A549 (cell line): ENCODE data around the gene ARHGAP22.

Source experiments
- CEBPB ChIP-seq, 2 experiments: fragments of >200 bp in 1 of 2; sonication (Bioruptor Twin) in 1 of 2; formaldehyde crosslinking in 1 of 2; IDR thresholded peaks; 2 replicates each; pipeline ENCODE4 v1.6.1; 2012 to 2016
- GATA3 ChIP-seq: IDR thresholded peaks from 2 replicates; pipeline ENCODE4 v1.6.1; 2012; ENCODE audit warnings: borderline replicate concordance
- HDAC2 ChIP-seq: fragments of 200-600 bp; sonication (generic); IDR thresholded peaks from 2 replicates; pipeline ENCODE4 v1.6.1; 2016
- NPAS2 ChIP-seq: fragments of 250-450 bp; sonication (Bioruptor Pico); IDR thresholded peaks from 2 replicates; pipeline ENCODE4 v1.8.0; 2022; ENCODE audit warnings: mild to moderate bottlenecking, moderate library complexity, borderline replicate concordance
- TF ChIP-seq, protein P1 (sequence below): fragments of >200 bp; sonication (Bioruptor Twin); formaldehyde crosslinking; IDR thresholded peaks from 3 replicates; pipeline ENCODE4 v1.5.1; 2016
- TF ChIP-seq, protein P2 (sequence below): IDR thresholded peaks from 2 replicates; pipeline ENCODE4 v1.6.1; 2012

DNA sequence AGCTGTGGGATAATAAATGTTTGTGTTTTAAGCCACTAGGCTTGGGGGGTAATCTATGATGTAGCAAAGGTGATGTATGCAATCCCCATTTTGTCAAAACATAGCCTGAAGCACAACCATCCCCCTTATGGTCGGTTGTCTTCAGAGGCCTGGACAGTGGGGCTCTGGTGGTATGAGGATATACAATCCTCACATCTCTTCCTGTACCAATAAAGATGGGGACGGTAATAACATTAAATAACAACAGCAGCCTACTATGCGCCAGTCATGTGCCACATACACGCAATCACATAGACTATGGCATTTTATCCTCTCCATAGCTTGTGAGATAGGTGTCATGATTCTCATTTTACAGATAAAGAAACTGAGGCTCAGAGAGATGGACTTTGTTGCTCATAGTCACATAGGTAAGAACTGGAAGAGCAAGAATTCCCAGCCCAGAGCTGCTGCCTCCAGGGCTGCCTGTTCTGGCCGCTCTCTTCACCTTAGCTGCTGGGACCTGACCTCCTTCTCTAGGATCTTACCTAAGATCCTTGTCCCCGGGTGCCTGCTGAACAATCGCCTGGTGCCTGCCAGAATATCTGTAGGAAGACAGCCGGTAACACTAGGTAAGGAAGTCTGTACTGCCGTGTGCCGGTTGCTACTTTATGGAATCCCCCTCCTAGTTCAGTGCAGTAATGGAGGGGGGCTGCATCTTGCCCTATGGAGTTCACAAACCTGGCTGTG is 108.6 kb downstream of the ARHGAP22 start:
- TF ChIP-seq, protein P1, sequence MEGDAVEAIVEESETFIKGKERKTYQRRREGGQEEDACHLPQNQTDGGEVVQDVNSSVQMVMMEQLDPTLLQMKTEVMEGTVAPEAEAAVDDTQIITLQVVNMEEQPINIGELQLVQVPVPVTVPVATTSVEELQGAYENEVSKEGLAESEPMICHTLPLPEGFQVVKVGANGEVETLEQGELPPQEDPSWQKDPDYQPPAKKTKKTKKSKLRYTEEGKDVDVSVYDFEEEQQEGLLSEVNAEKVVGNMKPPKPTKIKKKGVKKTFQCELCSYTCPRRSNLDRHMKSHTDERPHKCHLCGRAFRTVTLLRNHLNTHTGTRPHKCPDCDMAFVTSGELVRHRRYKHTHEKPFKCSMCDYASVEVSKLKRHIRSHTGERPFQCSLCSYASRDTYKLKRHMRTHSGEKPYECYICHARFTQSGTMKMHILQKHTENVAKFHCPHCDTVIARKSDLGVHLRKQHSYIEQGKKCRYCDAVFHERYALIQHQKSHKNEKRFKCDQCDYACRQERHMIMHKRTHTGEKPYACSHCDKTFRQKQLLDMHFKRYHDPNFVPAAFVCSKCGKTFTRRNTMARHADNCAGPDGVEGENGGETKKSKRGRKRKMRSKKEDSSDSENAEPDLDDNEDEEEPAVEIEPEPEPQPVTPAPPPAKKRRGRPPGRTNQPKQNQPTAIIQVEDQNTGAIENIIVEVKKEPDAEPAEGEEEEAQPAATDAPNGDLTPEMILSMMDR = no peak
- TF ChIP-seq, protein P2, sequence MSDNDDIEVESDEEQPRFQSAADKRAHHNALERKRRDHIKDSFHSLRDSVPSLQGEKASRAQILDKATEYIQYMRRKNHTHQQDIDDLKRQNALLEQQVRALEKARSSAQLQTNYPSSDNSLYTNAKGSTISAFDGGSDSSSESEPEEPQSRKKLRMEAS = no peak
- TF ChIP-seq HDAC2 = no peak
- no peak for TF ChIP-seq GATA3
- TF ChIP-seq NPAS2 = no peak
- no peak for TF ChIP-seq CEBPB (IDR thresholded peaks at IDR 0.05)
